Kidney epithelial cell (primary cell): ENCODE results near the gene KCNRG. TPM values are rescaled to one million over a fixed set of nuclear protein-coding genes. Genes with fewer than 3 reads are reported as not detected.

ENCODE experiments used
- DNase-seq: peaks from one replicate; pipeline ENCODE4 v3.0.0-alpha.2; 2010; ENCODE audit warnings: low read depth
- H3K27me3 ChIP-seq: 2 replicates; pipeline ENCODE4 v1.6.0; 2011; ENCODE audit warnings: low read length; ENCODE audit not compliant: control insufficient read depth, insufficient read depth
- H3K36me3 ChIP-seq: 2 replicates; pipeline ENCODE4 v1.5.1; 2011; ENCODE audit warnings: low read length; ENCODE audit not compliant: control insufficient read depth, insufficient read depth
- H3K4me3 ChIP-seq: 2 replicates; pipeline ENCODE4 v1.5.1; 2011; ENCODE audit warnings: low read depth, mild to moderate bottlenecking, control low read depth, low read length
- total RNA-seq: library from RNA; depleted of rRNA; stranded (reverse); fragments of >200 nt; gene quantifications from 2 replicates; pipeline ENCODE4 v1.2.3, GENCODE V29; 2015
- TF ChIP-seq, protein P1 (sequence below): IDR thresholded peaks from 2 replicates; pipeline ENCODE4 v1.5.1; 2011; ENCODE audit warnings: mild to moderate bottlenecking, moderate library complexity, low read length, control low read depth, inconsistent platforms; ENCODE audit not compliant: insufficient read depth, poor library complexity, severe bottlenecking

KCNRG gene
- total RNA-seq, 1 donor from 2014 or later = not detected

GRCh38 chr13:50070186-50070585 lies 54.9 kb downstream of the KCNRG start:
- TF ChIP-seq, protein P1, sequence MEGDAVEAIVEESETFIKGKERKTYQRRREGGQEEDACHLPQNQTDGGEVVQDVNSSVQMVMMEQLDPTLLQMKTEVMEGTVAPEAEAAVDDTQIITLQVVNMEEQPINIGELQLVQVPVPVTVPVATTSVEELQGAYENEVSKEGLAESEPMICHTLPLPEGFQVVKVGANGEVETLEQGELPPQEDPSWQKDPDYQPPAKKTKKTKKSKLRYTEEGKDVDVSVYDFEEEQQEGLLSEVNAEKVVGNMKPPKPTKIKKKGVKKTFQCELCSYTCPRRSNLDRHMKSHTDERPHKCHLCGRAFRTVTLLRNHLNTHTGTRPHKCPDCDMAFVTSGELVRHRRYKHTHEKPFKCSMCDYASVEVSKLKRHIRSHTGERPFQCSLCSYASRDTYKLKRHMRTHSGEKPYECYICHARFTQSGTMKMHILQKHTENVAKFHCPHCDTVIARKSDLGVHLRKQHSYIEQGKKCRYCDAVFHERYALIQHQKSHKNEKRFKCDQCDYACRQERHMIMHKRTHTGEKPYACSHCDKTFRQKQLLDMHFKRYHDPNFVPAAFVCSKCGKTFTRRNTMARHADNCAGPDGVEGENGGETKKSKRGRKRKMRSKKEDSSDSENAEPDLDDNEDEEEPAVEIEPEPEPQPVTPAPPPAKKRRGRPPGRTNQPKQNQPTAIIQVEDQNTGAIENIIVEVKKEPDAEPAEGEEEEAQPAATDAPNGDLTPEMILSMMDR = no peak
- no peak for DNase-seq
- H3K36me3 ChIP-seq = peaks cover 3% of the 10 kb centered on the region
- no peaks in the 10 kb centered on the region for H3K27me3 ChIP-seq
- no peak overlapping the region for H3K4me3 ChIP-seq

Other genes starting within 250 kb of the KCNRG start
- gene KPNA3, start 222.8 kb upstream of the KCNRG start, total RNA-seq = 32.0 and 32.2 TPM in 2 replicates
- gene SPRYD7, start 79.1 kb upstream of the KCNRG start, total RNA-seq = 4.4 and 6.0 TPM in 2 replicates
- 17.2 and 17.5 TPM in 2 replicates for gene TRIM13, start 18.4 kb upstream of the KCNRG start, total RNA-seq